Measurements from ENCODE around the gene PSMB2.

- TF ChIP-seq EZH2 (IDR thresholded peaks at IDR 0.05; ENCODE audit: borderline replicate concordance, low read length) = no peak
- no peak for TF ChIP-seq CTCF (IDR thresholded peaks at IDR 0.05; ENCODE audit: low read length)
These were observed 19.5 kb upstream of the PSMB2 start for GRCh38 chr1:35660581-35661473.

Data from OCI-LY1 (cell line).